Measurements from ENCODE around the gene ZNRF1. TPM values are rescaled to one million over a fixed set of nuclear protein-coding genes. Genes with fewer than 3 reads are reported as not detected.

The ZNRF1 gene
- total RNA-seq, 5 donors from 2014 or later (not counting 1 experiment from before 2014, with no cell fraction given) = 5.5 to 7.8 (median 7.5) TPM

- Histone ChIP-seq H3K4me3 (ENCODE audit: control insufficient read depth in 1 of 2, extremely low read depth in 1 of 2, low read length in 1 of 2) (no peak overlapping the region), H3K27me3 (replicated peaks in 1 of 2; ENCODE audit: control insufficient read depth in 2 of 2, extremely low read depth in 1 of 2, insufficient read depth in 2 of 2, low read length in 1 of 2) (no peaks in the 10 kb centered on the region), H3K4me1 (ENCODE audit: control insufficient read depth in 1 of 2, extremely low read depth in 1 of 2, insufficient read depth in 2 of 2, low read length in 2 of 2) (no peaks in the 10 kb centered on the region), H3K9me3 (no peaks in the 10 kb centered on the region), H3K27ac (ENCODE audit: low read length) (no peak overlapping the region), H3K36me3 (ENCODE audit: control insufficient read depth in 2 of 2, extremely low read depth in 1 of 2, insufficient read depth in 1 of 2, low read length in 1 of 2) (peaks cover 0 to 15% of the 10 kb centered on the region in 2 donors)
- WGBS (ENCODE audit: insufficient coverage) = 94% methylated on average over 3 of the region's 10 CpGs
- Mint-ChIP-seq H3K4me1 (peaks cover 5 to 6% (median 5%) of the 10 kb centered on the region in 3 donors), H3K27me3 (no peaks in the 10 kb centered on the region), H3K36me3 (peaks cover 16% of the 10 kb centered on the region), H3K9me3 (no peaks in the 10 kb centered on the region), H3K4me3 (no peak overlapping the region), H3K27ac (no peak overlapping the region)
- CTCF ChIA-PET = interaction anchor here in 1 of 2 donors (0.5 to 0.8 kb wide), 2 partner anchors 161 to 169 kb away, joined by 3 read pairs; no protein-coding TSS in a partner anchor
- ATAC-seq (replicated peaks in 1 of 4) (no peak), DNase-seq (no peak)
- POLR2A ChIA-PET = no interaction called here
Observed at GRCh38 chr16:74973304-74973703, 25.5 kb upstream of the ZNRF1 start.

- no CpG with 5 or more reads among the region's 5 CpGs for WGBS (ENCODE audit: insufficient coverage)
- no peak for DNase-seq
- Mint-ChIP-seq H3K4me1 (peaks cover 0 to 2% (median 0%) of the 10 kb centered on the region in 3 donors), H3K4me3 (no peak overlapping the region), H3K27ac (no peak overlapping the region), H3K36me3 (peaks cover 15% of the 10 kb centered on the region), H3K9me3 (no peaks in the 10 kb centered on the region), H3K27me3 (no peaks in the 10 kb centered on the region)
- H3K9me3 ChIP-seq = no peaks in the 10 kb centered on the region
- no peak overlapping the region for H3K27ac ChIP-seq (ENCODE audit: low read length)
- no peaks in the 10 kb centered on the region for H3K27me3 ChIP-seq (replicated peaks in 1 of 2; ENCODE audit: control insufficient read depth in 2 of 2, extremely low read depth in 1 of 2, insufficient read depth in 2 of 2, low read length in 1 of 2)
- no peaks in the 10 kb centered on the region for H3K4me1 ChIP-seq (ENCODE audit: control insufficient read depth in 1 of 2, extremely low read depth in 1 of 2, insufficient read depth in 2 of 2, low read length in 2 of 2)
- no peak overlapping the region for H3K4me3 ChIP-seq (ENCODE audit: control insufficient read depth in 1 of 2, extremely low read depth in 1 of 2, low read length in 1 of 2)
- ChIA-PET POLR2A (no interaction called here), CTCF (interaction anchor here in 1 of 2 donors (0.7 kb wide), 1 partner anchor 9 kb away, joined by 5 read pairs; the partner anchor contains the start of gene WDR59)
- H3K36me3 ChIP-seq (ENCODE audit: control insufficient read depth in 2 of 2, extremely low read depth in 1 of 2, insufficient read depth in 1 of 2, low read length in 1 of 2) = peaks cover 0 to 17% of the 10 kb centered on the region in 2 donors
- no peak for ATAC-seq (replicated peaks in 1 of 4)
Observed at GRCh38 chr16:74975591-74975990, 23.2 kb upstream of the ZNRF1 start.

GRCh38 chr16:74982256-74982655, 16.6 kb upstream of the ZNRF1 start:
- Histone ChIP-seq H3K27ac (ENCODE audit: low read length) (no peak overlapping the region), H3K27me3 (replicated peaks in 1 of 2; ENCODE audit: control insufficient read depth in 2 of 2, extremely low read depth in 1 of 2, insufficient read depth in 2 of 2, low read length in 1 of 2) (peaks cover 0 to 3% of the 10 kb centered on the region in 2 experiments), H3K4me3 (ENCODE audit: control insufficient read depth in 1 of 2, extremely low read depth in 1 of 2, low read length in 1 of 2) (no peak overlapping the region), H3K9me3 (no peaks in the 10 kb centered on the region), H3K4me1 (ENCODE audit: control insufficient read depth in 1 of 2, extremely low read depth in 1 of 2, insufficient read depth in 2 of 2, low read length in 2 of 2) (peaks cover 7 to 26% of the 10 kb centered on the region in 2 experiments), H3K36me3 (ENCODE audit: control insufficient read depth in 2 of 2, extremely low read depth in 1 of 2, insufficient read depth in 1 of 2, low read length in 1 of 2) (peaks cover 0 to 6% of the 10 kb centered on the region in 2 donors)
- Mint-ChIP-seq H3K36me3 (peaks cover 10% of the 10 kb centered on the region), H3K4me3 (no peak overlapping the region), H3K27me3 (no peaks in the 10 kb centered on the region), H3K27ac (no peak overlapping the region), H3K9me3 (no peaks in the 10 kb centered on the region), H3K4me1 (peaks cover 13 to 26% (median 21%) of the 10 kb centered on the region in 3 donors)
- ATAC-seq (replicated peaks in 1 of 4) = no peak
- POLR2A ChIA-PET = no interaction called here
- CTCF ChIA-PET = interaction anchor here (0.8 to 1.1 kb wide), 2 partner anchors 129 kb away, joined by 4 to 5 read pairs; no protein-coding TSS in a partner anchor
- no peak for DNase-seq
- WGBS (ENCODE audit: insufficient coverage) = no CpG with 5 or more reads among the region's 1 CpG

GRCh38 chr16:74984194-74984528, 14.7 kb upstream of the ZNRF1 start:
- peaks cover 7 to 26% of the 10 kb centered on the region in 2 experiments for H3K4me1 ChIP-seq (ENCODE audit: control insufficient read depth in 1 of 2, extremely low read depth in 1 of 2, insufficient read depth in 2 of 2, low read length in 2 of 2)
- H3K9me3 ChIP-seq = no peaks in the 10 kb centered on the region
- ChIA-PET CTCF (interaction anchor here (1.4 to 2.5 kb wide), 4 partner anchors 14 to 663 kb away, joined by 3 to 18 read pairs (median 10); partner anchors contain the start of genes KARS1 (in 1 of the 2), TERF2IP (in 1 of the 2) and ZNRF1 (in 1 of the 2)), POLR2A (interaction anchor here in 1 of 2 donors (0.6 kb wide), 1 partner anchor 581 kb away, joined by 4 read pairs; no protein-coding TSS in a partner anchor)
- ATAC-seq (replicated peaks in 1 of 4) (no peak), DNase-seq (peak in 3 of 35 experiments; percentile 9 to 20 (median 16))
- H3K36me3 ChIP-seq (ENCODE audit: control insufficient read depth in 2 of 2, extremely low read depth in 1 of 2, insufficient read depth in 1 of 2, low read length in 1 of 2) = no peaks in the 10 kb centered on the region
- peaks cover 13 to 25% (median 21%) of the 10 kb centered on the region in 3 donors for H3K4me1 Mint-ChIP-seq
- H3K27ac ChIP-seq (ENCODE audit: low read length) = peak overlapping the region; percentile 71
- WGBS (ENCODE audit: insufficient coverage) = 16% methylated on average over 5 of the region's 13 CpGs
- H3K27ac Mint-ChIP-seq = peak overlapping the region in 1 of 2 donors; percentile 52
- H3K4me3 Mint-ChIP-seq = peak overlapping the region; percentile 81 to 97 (median 89)
- H3K27me3 Mint-ChIP-seq = no peaks in the 10 kb centered on the region
- peak overlapping the region; percentile 97 to 99 for H3K4me3 ChIP-seq (ENCODE audit: control insufficient read depth in 1 of 2, extremely low read depth in 1 of 2, low read length in 1 of 2)
- peaks cover 0 to 3% of the 10 kb centered on the region in 2 experiments for H3K27me3 ChIP-seq (replicated peaks in 1 of 2; ENCODE audit: control insufficient read depth in 2 of 2, extremely low read depth in 1 of 2, insufficient read depth in 2 of 2, low read length in 1 of 2)
- no peaks in the 10 kb centered on the region for H3K36me3 Mint-ChIP-seq
- H3K9me3 Mint-ChIP-seq = no peaks in the 10 kb centered on the region

- Mint-ChIP-seq H3K9me3 (no peaks in the 10 kb centered on the region), H3K27ac (peak within 1 kb of the TSS; percentile 76 to 91), H3K4me3 (peak within 1 kb of the TSS; percentile 81 to 97 (median 89)), H3K27me3 (no peaks in the 10 kb centered on the region), H3K36me3 (no peaks in the 10 kb centered on the region), H3K4me1 (peaks cover 13 to 25% (median 21%) of the 10 kb centered on the region in 3 donors)
- Histone ChIP-seq H3K36me3 (ENCODE audit: control insufficient read depth in 2 of 2, extremely low read depth in 1 of 2, insufficient read depth in 1 of 2, low read length in 1 of 2) (no peaks in the 10 kb centered on the region), H3K9me3 (no peaks in the 10 kb centered on the region), H3K27me3 (replicated peaks in 1 of 2; ENCODE audit: control insufficient read depth in 2 of 2, extremely low read depth in 1 of 2, insufficient read depth in 2 of 2, low read length in 1 of 2) (peaks cover 0 to 3% of the 10 kb centered on the region in 2 experiments), H3K4me1 (ENCODE audit: control insufficient read depth in 1 of 2, extremely low read depth in 1 of 2, insufficient read depth in 2 of 2, low read length in 2 of 2) (peaks cover 7 to 26% of the 10 kb centered on the region in 2 experiments), H3K27ac (ENCODE audit: low read length) (peak within 1 kb of the TSS; percentile 71), H3K4me3 (ENCODE audit: control insufficient read depth in 1 of 2, extremely low read depth in 1 of 2, low read length in 1 of 2) (peak within 1 kb of the TSS; percentile 97 to 99)
- DNase-seq (peak; percentile 91 to 100 (median 99)), ATAC-seq (replicated peaks in 1 of 4) (peak; percentile 97 to 99 (median 99))
- CTCF ChIA-PET = interaction anchor here (0.6 to 2.5 kb wide), 20 partner anchors 9 to 663 kb away, joined by 3 to 18 read pairs (median 4); partner anchors contain the start of genes ZNRF1 (in 2 of the 2), KARS1 (in 1 of the 2) and TERF2IP (in 1 of the 2)
- POLR2A ChIA-PET = interaction anchor here in 1 of 2 donors (0.6 to 1.2 kb wide), 9 partner anchors 29 to 580 kb away, joined by 3 to 14 read pairs (median 6); partner anchors contain the start of genes CFDP1 and RFWD3
- WGBS (ENCODE audit: insufficient coverage) = under 1% methylated on average over 40 of the region's 68 CpGs
Observed at GRCh38 chr16:74984529-74985296, 14.1 kb upstream of the ZNRF1 start, which contains the start of gene WDR59. Gene WDR59 (minus strand): TSS chr16:74985123. CDS start chr16:74985017, 106 bp downstream.

- CTCF ChIA-PET = interaction anchor here (0.5 to 2.0 kb wide), 5 partner anchors 9 to 395 kb away, joined by 3 to 9 read pairs (median 4); partner anchors contain the start of gene ZNRF1 (in 1 of the 2)
- WGBS (ENCODE audit: insufficient coverage) = 93% methylated on average over 2 of the region's 8 CpGs
- DNase-seq = no peak
- peaks cover 13 to 23% (median 21%) of the 10 kb centered on the region in 3 donors for H3K4me1 Mint-ChIP-seq
- H3K36me3 Mint-ChIP-seq = no peaks in the 10 kb centered on the region
- ATAC-seq (replicated peaks in 1 of 4) = no peak
- Histone ChIP-seq H3K27ac (ENCODE audit: low read length) (no peak overlapping the region), H3K27me3 (replicated peaks in 1 of 2; ENCODE audit: control insufficient read depth in 2 of 2, extremely low read depth in 1 of 2, insufficient read depth in 2 of 2, low read length in 1 of 2) (peaks cover 0 to 3% of the 10 kb centered on the region in 2 experiments), H3K9me3 (no peaks in the 10 kb centered on the region), H3K4me3 (ENCODE audit: control insufficient read depth in 1 of 2, extremely low read depth in 1 of 2, low read length in 1 of 2) (no peak overlapping the region), H3K4me1 (ENCODE audit: control insufficient read depth in 1 of 2, extremely low read depth in 1 of 2, insufficient read depth in 2 of 2, low read length in 2 of 2) (peaks cover 7 to 26% of the 10 kb centered on the region in 2 experiments), H3K36me3 (ENCODE audit: control insufficient read depth in 2 of 2, extremely low read depth in 1 of 2, insufficient read depth in 1 of 2, low read length in 1 of 2) (no peaks in the 10 kb centered on the region)
- no peak overlapping the region for H3K4me3 Mint-ChIP-seq
- H3K9me3 Mint-ChIP-seq = no peaks in the 10 kb centered on the region
- H3K27ac Mint-ChIP-seq = no peak overlapping the region
- POLR2A ChIA-PET = interaction anchor here (0.6 to 0.7 kb wide), 3 partner anchors 19 to 321 kb away, joined by 5 to 10 read pairs (median 10); partner anchors contain the start of gene RFWD3 (in 1 of the 2)
- no peaks in the 10 kb centered on the region for H3K27me3 Mint-ChIP-seq
Observed at GRCh38 chr16:74987027-74987681, 11.7 kb upstream of the ZNRF1 start.

All from T-cell (primary cell).